ENCODE data around the gene ZNF296.

DNA sequence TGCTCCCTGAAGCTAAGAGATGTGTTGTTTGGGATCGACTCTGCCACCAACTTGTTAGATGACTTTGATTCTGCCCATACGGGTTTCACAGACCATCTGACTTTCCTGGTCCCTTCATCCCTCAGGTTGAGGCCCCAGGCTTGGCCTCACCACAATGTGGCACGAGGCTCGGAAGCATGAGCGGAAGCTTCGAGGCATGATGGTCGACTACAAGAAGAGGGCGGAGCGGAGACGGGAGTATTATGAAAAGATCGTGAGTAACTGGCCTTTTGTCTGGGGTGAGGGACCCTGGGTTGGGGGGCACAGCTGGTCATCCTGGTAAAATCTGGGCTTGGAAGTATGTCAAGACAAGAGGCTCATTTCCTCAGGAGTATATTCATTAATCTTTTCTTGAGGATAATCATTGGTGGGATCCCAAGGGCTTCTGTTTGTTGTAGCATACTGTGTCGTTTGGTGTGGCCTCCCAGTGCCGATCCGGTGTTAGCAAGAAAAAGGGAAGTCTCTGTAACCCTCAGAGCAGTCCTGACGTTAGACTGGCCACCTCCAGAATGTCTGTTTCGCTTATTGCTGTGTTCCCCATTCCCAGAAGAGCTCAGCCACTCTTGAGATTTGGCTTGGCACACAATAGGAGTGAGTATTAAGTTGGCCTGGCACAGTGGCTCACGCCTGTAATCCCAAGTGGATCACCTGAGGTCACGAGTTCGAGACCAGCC is 36.1 kb downstream of the ZNF296 start:
- TF ChIP-seq, protein P1, sequence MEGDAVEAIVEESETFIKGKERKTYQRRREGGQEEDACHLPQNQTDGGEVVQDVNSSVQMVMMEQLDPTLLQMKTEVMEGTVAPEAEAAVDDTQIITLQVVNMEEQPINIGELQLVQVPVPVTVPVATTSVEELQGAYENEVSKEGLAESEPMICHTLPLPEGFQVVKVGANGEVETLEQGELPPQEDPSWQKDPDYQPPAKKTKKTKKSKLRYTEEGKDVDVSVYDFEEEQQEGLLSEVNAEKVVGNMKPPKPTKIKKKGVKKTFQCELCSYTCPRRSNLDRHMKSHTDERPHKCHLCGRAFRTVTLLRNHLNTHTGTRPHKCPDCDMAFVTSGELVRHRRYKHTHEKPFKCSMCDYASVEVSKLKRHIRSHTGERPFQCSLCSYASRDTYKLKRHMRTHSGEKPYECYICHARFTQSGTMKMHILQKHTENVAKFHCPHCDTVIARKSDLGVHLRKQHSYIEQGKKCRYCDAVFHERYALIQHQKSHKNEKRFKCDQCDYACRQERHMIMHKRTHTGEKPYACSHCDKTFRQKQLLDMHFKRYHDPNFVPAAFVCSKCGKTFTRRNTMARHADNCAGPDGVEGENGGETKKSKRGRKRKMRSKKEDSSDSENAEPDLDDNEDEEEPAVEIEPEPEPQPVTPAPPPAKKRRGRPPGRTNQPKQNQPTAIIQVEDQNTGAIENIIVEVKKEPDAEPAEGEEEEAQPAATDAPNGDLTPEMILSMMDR (IDR thresholded peaks at IDR 0.05; ENCODE audit: insufficient read depth, low read length): no peak
- TF ChIP-seq POLR2AphosphoS5 (IDR thresholded peaks at IDR 0.05; ENCODE audit: low read depth): peak; percentile 56; the same call in 1 of the 2 replicates

All from HL-60 (cell line).